Liver (tissue), 3 donors: ENCODE results near the gene MGAT1.

Experiments
- CTCF ChIP-seq: fragments of 150-350 bp; IDR thresholded peaks from 2 replicates; pipeline ENCODE4 v1.5.1; 2017; ENCODE audit warnings: improper control_type of control experiment, low read depth, low read length; ENCODE audit not compliant: missing input control
- GABPA ChIP-seq, 2 donors: IDR thresholded peaks in 1 of 2; conservative IDR thresholded peaks in 1 of 2; 2 replicates each; pipeline ENCODE4 v1.6.1; 2016; ENCODE audit warnings: antibody characterized with exemption in 2 of 2, mild to moderate bottlenecking in 1 of 2, moderate library complexity in 1 of 2
- NR2F2 ChIP-seq: IDR thresholded peaks from 2 replicates; pipeline ENCODE4 v1.6.1; 2016; ENCODE audit warnings: antibody characterized with exemption
- TAF1 ChIP-seq: conservative IDR thresholded peaks from 2 replicates; pipeline ENCODE4 v1.6.1; 2016; ENCODE audit warnings: antibody characterized with exemption, mild to moderate bottlenecking
- YY1 ChIP-seq: IDR thresholded peaks from 2 replicates; pipeline ENCODE4 v1.6.1; 2016; ENCODE audit warnings: antibody characterized with exemption, mild to moderate bottlenecking
- donor health status: healthy.
- donor health status: healthy.

GRCh38 chr5:180848265-180848664, 45.7 kb upstream of the MGAT1 start:
- no peak for TF ChIP-seq CTCF
- TF ChIP-seq NR2F2: no peak
- TF ChIP-seq GABPA (IDR thresholded peaks at IDR 0.05 in 1 of 2, conservative IDR thresholded peaks at IDR 0.05 in 1 of 2): no peak
- TF ChIP-seq YY1: no peak
- TF ChIP-seq TAF1: no peak
